ENCODE results near the gene DVL2.
"Not testable (repeated sequence)": the region's sequence is repeated elsewhere in the genome, so short reads cannot be mapped to it uniquely, and the experiment has no call there.

DVL2 gene

DNA sequence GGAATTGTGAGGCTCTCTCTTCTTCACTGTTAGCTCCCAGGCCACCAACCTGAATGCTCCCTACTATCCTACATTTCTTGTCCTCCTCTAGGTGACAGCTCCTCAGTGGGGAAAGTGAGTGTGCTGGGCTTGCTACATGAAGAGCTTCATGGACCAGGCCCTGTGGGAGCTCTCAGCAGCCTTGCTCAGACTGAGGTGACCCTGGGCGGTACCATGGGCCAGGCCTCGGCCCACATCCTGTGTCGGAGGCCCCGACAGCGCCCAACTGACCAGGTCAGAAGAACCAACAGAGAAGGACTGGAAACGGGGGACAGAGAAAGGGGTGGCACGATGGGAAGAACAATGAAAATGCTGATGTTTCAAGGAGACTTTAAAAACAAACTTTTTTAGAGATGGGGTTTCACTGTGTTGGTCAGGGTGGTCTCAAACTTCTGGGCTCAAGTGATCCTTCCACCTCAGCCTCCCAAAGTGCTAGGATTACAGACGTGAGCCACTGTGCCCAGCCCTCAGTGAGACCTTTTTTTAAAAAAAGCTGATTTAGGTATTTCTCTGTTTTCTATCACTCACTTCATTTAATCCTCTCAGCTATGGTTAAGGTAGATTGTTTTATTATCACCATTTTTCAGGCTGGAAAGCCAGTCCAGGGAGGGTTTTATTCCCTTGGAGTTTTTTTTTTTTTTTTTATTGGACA, 22.6 kb upstream of the DVL2 start:
- DNase-seq (ENCODE audit: low spot score) = no peak

DNA sequence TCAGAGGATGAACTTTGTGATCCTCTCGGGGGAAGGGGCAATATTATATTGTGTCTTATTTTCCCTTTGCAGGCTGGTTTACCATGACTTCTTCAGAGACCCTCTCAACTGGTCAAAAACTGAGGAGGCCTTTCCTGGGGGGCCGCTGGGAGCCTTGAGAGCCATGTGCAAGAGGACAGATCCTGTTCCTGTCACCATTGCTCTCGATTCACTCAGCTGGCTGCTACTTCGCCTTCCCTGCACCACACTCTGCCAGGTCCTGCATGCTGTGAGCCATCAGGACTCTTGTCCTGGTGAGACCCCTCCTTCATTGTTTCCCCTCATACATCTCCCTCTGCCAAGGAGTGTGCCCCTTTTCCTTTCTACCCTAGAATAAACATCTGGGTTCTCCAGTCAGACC, 20.2 kb upstream of the DVL2 start:
- no peak for DNase-seq (ENCODE audit: low spot score)

DNA sequence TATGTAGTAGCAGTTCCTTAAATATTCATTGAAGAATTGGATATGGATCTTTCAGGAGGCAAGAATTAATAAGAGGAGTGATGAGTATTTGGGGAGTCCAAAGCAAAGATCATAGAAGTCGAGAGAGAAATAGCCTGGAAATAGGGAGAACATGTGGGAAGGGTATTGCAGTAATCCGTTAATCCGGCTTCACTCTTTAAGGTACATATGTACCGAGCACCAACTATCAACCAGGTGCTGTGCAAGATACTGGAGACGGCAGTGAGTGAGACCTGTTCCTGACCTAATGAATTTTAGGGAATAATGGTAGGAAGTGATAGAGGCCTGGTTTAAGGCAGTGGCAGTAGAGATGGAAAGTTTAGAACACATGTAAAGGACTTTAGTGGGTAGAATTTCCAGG, 18.8 kb upstream of the DVL2 start:
- DNase-seq (ENCODE audit: low spot score) = no peak

DNA sequence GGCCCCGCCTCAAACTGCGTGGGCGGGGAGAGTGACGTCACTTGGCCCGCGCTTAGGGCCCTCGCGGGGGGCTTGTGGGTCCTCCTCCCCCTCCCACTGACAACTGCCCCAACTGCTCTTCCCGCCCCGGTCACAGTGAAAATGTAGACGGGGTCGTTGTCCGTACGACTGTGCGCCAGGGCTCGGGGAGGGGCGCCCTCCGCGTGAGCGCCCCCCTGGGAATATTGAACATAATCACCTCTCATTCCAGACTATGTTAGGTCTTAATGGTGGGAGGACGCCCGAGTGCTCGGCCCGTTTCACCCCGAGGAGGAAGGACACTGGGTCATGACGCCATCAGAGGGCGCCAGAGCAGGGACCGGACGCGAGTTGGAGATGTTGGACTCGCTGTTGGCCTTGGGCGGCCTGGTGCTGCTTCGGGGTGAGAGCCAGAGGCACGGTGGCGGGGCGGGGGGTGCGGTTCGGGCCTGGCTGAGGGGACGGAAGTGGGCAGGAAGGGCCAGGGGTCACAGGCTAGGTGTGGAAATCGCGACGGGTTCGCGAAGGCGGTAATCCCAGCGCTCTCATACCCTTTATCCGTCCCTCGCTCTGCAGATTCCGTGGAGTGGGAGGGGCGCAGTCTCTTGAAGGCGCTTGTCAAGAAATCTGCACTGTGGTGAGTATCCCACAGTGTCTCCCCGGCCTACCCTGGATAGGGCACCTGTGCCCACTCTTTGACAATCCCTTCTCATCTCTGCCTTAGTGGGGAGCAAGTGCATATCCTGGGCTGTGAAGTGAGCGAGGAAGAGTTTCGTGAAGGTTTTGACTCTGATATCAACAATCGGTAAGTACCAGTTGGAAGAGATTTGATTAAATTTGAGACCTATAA, 18.1 kb upstream of the DVL2 start, which contains the start of gene ELP5:
Gene ELP5, plus strand, starts transcription at position 40 of the 868 bp plus-strand sequence. Its CDS starts 336 bp downstream, at position 376.
- peak; percentile 95 for DNase-seq (ENCODE audit: low spot score)

DNA sequence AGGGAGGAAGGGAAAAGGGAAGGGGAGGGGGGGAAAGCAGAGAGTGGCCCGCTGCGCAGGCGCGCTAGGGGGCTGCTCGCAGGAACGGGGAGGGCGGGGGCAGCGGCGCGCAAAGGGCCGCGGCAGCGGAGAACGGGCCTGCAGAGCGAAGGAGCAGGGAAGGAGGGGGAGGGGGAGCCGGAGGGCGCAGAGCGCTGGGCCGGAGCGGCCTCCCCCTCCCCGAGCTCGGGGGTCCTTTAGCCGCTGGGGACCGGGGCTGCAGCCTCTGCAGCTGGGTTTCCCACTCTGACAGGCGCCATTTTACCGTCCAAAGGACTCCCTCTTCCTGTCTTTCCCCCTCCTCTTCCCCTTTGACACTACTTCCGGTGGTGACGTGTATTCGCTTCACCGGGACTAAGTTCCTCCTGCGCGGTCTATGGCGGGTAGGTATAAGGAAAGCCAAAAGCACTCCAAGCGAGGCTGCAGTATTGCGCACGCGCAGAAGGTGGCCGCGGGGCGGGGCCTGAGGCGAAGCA, 17.4 kb upstream of the DVL2 start, which contains the start of gene CTDNEP1:
Gene CTDNEP1, minus strand, starts transcription at position 74 of the 515 bp plus-strand sequence. CDS start 438 bp downstream, outside the sequence.
- peak; percentile 100 for DNase-seq (ENCODE audit: low spot score)

DNA sequence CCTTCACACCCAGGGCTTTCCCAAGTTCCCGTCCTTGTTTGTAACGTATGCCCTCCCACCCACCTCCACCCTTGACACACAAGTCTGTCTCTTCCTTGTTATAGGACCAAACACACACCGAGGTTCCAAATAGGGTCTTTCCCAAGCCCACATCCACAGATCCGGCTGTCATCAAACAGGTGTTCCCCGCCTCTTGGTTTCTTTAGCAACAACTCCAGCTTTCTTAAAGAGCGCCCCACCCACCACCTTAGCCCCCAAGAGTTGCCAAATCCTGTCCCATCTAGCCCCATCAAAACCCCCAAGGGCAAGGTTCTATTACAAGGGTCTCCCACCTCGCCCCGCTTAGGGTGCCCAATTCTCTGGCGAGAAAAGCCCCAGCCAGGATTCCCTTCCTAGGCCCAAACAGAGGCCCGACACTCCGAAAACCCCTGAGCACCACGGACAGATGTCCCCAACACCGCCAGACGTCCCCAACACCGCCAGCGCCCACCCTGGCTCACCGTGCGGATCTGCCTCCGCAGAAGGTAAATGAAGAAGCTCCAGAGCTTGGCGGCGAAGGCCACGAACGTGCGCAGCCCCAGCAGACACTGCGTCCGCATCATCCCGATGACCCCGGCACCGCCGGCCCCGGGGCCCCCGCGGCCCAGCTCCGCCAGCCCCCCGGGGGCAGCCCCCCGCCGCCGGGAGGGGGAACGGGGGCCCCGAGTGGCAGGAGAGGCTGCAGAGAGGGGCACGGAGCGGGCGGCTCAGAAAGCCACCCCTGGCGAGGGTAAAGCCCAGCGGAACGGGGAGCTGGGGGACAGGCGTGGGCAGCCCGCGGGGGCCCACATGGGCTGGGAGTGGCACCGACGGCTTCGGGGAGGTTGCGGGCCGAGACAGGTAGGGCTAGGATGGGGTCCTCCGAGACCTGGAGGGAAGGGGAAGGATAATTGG, 16.6 kb upstream of the DVL2 start:
- DNase-seq (ENCODE audit: low spot score) = no peak

DNA sequence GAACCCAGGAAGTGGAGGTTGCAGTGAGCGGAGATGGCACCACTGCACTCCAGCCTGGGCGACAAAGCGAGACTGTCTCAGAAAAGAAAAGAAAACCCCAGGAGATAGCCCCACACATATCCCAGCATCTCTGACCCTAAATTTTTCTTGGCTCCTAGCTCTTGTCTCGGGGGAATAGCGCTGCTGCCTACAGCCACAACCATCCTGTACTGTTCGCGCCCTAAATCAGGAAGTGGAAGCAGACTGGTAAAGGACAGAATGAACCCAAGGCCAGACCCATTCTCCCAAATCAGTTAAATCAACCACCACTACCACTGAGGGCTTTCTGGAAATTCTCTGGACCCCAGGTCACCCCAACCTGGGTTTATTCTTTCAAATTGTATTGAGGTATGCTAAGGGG, 15.5 kb upstream of the DVL2 start:
- DNase-seq (ENCODE audit: low spot score) = no peak

DNA sequence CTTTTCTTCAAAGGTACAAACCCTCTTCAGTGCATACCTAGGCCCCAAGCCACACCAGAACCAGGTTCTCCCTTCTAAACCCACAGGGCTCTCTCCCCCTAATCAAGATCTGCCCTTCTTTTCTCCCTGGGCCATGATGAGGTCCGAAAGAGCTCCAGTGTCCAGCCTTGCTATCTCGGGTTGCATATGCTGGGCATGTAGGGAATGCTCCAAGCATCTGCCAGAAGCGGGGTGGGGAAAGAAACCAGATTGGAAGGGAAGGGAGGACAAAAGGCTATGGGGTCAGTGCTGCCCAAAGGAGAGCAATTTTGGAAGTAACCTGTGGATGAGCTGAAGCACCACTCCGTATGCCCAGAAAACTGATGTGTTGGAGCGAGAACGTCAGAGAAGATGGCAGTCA, 14.9 kb upstream of the DVL2 start:
- no peak for DNase-seq (ENCODE audit: low spot score)

DNA sequence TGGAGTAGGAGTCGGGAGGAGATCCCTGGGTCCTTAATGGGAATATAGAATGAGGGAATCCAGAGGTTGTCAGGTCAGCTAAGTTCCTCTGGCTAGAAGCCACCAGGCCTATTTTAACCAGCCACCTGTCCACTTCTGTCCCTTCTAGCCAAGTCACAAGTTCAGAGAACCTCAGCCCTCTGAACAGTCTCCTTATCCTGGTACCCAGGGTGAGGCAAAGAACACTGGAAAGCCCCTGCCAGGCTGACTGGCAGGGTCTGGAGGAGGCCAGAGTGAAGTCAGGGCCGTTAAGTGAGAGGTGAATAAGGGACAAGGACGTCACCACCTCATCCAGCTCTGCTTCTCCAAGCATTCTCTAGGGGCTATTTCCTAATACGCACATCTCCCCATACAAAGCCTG, 14.5 kb upstream of the DVL2 start:
- DNase-seq (ENCODE audit: low spot score) = no peak

DNA sequence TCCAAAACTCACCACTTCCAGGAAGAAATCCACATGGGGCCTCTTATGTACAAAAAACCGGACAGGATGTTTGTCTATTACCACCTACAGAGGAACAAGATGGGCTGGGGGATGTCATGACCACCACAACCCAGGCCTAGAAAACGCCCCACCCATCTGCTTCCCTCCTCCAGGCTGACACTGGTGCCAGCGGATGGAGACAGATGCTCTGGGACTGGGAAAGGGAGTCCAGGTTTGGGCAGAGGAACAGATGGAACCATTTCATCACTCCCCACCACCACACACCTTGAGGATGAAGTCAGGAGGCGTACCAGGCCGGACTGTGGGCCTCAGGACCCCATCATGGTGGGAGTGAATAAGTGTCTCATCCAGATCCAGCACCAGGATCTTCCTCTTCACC, 12.5 kb upstream of the DVL2 start:
- no peak for DNase-seq (ENCODE audit: low spot score)

DNA sequence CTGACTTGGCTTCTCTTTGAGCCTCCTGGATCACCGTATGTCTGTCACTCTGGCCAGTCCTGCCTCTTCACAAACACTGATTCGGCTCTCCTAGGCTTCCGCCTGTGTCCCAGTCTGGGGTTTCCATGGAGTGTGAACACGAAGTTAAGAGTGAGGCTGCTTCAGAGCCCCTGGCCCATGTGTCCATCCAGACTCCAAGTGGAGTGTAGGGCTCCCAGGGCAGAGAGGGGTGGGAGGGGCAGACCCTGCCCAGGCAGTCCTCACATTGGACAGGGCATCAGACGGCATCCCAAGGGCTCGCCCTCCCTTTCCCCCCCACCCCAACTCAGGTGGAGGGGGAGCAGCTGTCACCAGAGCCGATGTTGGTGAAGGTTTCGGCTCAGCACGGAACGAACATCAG, 9.5 kb upstream of the DVL2 start:
- DNase-seq (ENCODE audit: low spot score) = not testable (repeated sequence)

DNA sequence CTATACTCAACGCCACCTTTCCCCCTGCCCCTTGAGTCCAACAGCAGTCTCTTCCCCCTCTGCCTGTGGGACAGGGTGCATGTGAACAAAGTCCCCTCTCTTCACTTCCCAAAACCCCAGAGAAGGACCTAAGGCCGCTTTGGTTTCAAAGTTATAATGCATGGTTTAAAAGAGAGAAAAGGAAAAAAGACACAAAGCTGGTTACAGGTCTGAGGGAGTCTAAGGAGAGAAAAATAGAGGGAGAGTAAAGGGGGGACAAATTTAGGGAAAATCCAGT, 9.1 kb upstream of the DVL2 start:
- DNase-seq (ENCODE audit: low spot score) = no peak

DNA sequence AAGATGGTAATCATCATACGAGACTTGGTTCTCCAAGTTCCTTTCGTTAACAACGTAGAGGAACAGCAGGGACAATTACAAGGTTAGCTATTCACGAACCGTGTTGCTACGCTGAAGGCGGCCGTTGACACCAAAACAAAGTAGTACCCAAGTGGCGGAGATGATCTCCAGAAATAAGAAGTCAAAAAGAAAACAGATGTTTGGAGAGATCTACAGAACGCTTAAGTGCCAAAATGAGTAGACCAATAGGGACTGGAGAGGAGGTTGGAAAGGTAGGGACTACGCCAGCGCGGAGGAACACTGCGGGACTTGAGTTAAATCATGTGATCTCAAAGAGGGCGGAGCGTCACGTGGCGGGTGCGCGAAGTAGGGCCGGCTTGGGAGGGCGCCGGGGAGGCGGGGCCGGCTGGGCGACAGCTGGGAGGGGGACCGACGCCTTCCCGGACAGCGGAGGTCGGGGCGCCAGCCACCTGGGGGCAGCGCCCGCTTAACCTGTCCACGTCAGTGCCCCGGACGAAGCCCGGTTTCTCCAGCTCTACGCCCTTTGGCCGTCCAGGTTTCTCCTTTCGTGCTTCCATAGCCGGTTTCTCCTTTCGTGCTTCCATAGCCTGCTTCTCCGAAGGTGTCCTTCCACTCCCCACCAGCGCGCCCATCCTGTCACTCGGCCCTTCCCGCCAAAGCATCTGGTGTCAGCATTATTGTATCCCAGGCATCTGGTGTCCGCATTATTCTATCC, 8.6 kb upstream of the DVL2 start:
- DNase-seq (ENCODE audit: low spot score) = peak; percentile 92

DNA sequence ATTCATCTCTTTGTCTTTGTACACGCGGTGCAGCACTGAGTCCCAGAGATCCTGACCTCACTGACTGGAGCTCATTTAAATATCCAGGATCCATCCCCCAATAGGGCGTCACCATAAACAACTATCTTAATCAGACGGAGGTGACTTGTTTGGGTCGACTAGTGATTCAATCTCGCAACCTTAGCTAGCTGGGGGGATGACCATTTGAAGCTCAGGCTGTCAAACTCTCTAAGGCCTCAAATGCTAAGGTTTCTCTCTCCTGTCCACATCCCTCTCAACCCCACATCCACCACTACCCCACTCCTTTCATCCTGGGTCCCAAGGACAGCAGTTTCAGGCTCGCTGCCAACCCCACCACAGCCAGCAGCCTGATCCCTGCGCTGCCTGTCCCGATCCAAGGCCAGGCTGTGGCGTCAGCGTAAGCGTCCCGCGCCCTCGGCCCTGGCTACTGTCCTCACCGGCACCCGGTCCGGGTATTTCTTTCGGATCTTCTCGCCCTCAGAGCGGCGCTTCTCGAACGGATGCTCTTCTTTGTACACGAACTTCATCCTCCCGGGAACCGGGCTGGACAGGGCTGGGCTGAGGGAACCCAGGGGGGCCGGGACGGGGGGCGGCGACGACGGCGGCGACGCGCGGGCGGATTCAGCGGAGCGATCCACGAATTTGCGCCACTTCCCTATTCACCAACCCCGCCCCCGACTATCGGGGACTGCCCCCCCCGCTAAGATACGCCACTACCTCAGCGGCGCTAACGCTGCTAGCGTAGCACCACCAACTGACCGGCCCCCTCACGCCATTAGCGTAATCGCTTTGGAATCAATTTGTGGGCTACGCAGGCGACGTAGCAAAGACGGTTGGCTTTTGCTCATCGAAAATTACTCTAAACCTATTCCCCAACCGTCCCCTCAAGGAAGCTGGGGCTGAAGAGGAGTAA, 7.7 kb upstream of the DVL2 start, which contains the start of gene GABARAP:
Gene GABARAP, minus strand, starts transcription at position 667 of the 934 bp plus-strand sequence. Its CDS starts 119 bp downstream, at position 548.
- peak; percentile 80 for DNase-seq (ENCODE audit: low spot score)

DNA sequence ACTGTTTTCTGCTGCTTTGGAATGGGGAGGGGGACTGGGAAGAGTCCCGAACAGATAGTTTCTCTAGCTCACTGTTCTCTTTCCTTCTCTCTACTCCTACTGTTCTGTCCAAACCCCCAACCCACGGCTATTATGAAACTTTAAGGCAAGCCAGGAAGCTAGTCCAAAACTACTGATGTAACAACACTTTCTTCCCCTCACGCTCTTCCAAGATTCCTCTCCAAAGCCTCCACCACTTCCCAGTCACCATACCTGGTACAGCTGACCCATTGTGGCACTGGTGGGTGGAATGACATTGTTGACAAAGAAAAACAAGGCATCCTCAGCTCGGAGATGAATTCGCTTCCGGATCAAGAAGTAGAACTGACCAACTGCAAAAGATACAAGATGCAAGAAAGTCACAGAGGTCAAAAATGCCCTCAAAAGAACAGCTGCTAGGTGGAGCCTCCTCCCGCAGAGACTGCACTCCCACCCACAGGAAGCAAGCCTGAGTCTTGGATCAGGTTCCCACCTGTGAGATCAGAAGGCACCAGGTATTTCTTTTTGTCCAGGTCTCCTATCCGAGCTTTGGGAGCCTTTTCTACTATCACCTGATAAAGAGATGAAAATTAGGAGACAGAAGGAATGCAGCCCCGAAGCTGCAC, 6.9 kb upstream of the DVL2 start:
- DNase-seq (ENCODE audit: low spot score) = no peak

DNA sequence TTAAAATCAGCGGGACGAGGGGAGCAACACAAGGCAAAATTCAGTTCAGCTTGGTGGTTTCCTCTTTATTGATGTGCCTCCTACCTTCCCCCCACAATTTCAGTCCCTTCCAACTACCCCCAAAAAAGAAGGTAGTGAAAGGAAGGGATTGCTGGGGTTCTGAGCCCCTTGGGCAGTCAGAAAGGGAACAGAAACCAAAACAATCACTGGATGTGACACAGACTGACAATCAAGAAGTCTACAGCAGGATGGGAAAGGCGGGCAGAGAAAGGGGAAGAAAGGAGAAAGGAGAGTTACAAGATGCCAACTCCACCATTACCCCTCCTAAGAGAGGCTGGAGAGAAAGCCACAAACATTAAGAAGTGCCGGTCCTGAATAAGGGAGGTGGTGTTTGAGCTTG, 6.1 kb upstream of the DVL2 start:
- no peak for DNase-seq (ENCODE audit: low spot score)

DNA sequence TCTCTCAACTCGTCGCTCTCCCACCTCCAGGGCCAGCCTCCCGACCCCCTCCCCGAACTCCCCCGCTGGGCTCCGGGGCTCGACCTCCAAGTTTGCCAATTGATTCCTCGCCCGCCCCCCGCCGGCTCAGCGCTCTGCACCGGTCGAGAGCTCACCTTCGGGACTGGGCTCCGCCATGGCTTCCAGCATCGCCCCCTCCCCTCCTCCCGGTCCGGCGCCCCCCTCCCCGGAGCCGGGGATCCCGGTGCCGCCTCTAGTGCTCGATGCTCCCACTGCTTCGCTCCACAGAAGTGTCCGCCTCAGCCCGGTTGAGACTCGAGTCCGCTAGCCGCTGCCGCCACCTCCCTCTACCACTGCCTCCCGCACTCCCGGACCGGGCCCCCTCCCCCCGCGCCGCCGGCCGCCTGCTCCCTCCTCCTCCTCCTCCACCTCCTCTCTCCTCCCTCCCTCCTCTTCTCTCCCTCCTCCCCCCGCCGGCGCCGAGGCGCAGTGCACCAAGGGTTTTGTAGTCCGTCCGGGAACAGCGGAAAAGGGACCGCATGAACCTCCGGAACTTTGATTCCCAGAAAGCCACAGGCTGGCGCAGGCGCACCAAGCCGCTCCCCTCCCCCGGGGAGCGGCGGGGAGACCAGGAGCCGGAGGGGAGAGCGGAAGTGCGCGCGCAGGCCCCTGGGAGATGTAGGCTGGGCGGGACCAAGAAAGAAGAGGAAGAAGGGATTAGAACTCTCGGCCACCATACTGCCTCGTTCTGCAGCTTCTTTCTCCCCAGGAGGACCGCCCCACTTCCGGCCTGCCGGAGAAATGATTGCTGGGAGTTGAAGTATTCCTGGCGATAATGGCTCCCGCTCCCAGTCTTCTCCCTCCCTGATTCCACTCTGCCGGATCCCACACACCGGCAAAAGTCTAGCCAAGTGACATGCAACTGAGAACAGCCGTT, 5.0 kb upstream of the DVL2 start, which contains the start of gene PHF23:
Gene PHF23, minus strand, starts transcription at position 367 of the 937 bp plus-strand sequence. Its CDS starts 178 bp downstream, at position 189.
- DNase-seq (ENCODE audit: low spot score) = peak; percentile 99

DNA sequence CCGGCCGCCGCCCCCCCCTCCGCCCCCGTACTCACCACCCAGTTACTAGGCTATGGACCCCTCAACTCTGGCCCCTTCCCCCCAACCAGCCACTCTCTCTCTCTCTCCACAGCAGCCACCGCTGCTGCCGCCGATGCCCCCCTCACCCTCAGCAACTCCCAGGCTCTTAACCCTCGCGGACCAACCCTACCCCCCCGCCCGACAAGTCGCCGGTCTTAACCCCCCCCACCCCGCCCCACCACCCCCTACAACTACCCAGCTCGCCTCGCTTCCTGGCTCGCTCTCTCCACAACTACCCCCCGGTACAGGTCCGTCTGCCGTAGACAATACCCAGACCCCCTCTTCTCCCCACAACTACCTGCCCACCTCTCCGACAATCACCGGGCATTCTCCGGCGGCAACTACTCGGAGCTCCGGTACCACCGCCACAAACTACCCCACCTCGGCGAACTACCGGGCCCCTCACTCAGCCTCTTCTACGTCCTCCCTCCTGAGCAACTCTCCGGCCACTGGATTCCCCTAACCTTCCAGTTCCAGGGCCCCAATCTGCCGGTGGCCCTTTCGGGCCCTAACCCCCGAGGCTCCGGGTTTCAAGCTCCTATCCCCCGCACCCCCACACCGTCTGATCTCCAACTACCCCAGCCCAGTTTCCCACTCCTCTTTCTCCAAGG, 4.2 kb upstream of the DVL2 start:
- DNase-seq (ENCODE audit: low spot score) = no peak

All from SW480 (cell line).